Pancreas (tissue), 10 donors: ENCODE data around the gene MLF2. TPM values are rescaled to one million over a fixed set of nuclear protein-coding genes. Genes with fewer than 3 reads are reported as not detected.

ENCODE experiments used
- ATAC-seq, 4 donors: fragments of 200-7000 bp; cut with Tn5 transposase; one replicate each; pipeline versions ENCODE4 v1.8.0 to v1.9.1; 2020; ENCODE audit warnings: mild to moderate bottlenecking in 4 of 4, moderate library complexity in 4 of 4
- DNase-seq, 6 donors: peaks; one replicate each; pipeline ENCODE4 v3.0.0-alpha.2; 2020
- FAIRE-seq: peaks from 2 replicates; lab custom pipeline; 2012; peaks lifted over from hg19 to GRCh38; lab: Jason Lieb, UNC
- H3K27ac ChIP-seq, 4 donors: fragments of 200-600 bp; sonication (generic); 1 replicate in 3 of 4; 2 replicates in 1 of 4; pipeline versions ENCODE4 v1.5.0 to v1.8.0; 2020
- H3K27me3 ChIP-seq, 4 donors: fragments of 200-600 bp; one replicate each; pipeline ENCODE4 v1.8.0; 2021
- H3K36me3 ChIP-seq, 3 donors: fragments of 200-600 bp; sonication (generic) in 1 of 3; one replicate each; pipeline versions ENCODE4 v1.5.0 to v1.8.0; 2020 to 2021
- H3K4me1 ChIP-seq, 3 donors: fragments of 200-600 bp; one replicate each; pipeline ENCODE4 v1.8.0; 2021
- H3K4me3 ChIP-seq, 4 donors: fragments of 200-600 bp; sonication (generic) in 2 of 4; one replicate each; pipeline versions ENCODE4 v1.5.0 to v1.8.0; 2020 to 2021
- H3K9me3 ChIP-seq, 4 donors: fragments of 200-600 bp; one replicate each; pipeline ENCODE4 v1.8.0; 2021
- CTCF ChIP-seq, 4 donors: fragments of 200-600 bp; sonication (generic) in 3 of 4; IDR thresholded peaks; one replicate each; pipeline versions ENCODE4 v1.5.0 to v1.8.0; 2021; ENCODE audit warnings: antibody characterized with exemption in 4 of 4
- WGBS, 2 donors: extraction: QIAGEN DNeasy Blood & Tissue Kit; methylation state at CpG; one replicate each; pipeline ENCODE4 v1.1.7; 2013; 5-methylcytosine and 5-hydroxymethylcytosine counted together
- intact Hi-C, 3 donors: fragments of 100-400 bp; cut with DNase I; formaldehyde crosslinking; loops; one replicate each; pipeline versions ENCODE4 v1.11.1 to v1.14.2; 2022
- polyA plus RNA-seq, 2 donors: library from polyadenylated mRNA; stranded (reverse); fragments of 200-250 nt; gene quantifications; one replicate each; pipeline ENCODE4 v1.2.3, GENCODE V29; 2013
- total RNA-seq, 6 donors: library from RNA; stranded (reverse); fragmentation: NEBNext Ultra II Directional in 4 of 6; extraction: Animal tissue kit (Norgen Biotek cat#: 25700) in 4 of 6; gene quantifications; one replicate each; pipeline versions ENCODE4 v1.2.1 to v1.2.4, GENCODE V29; 2021 to 2023
- donor health status: healthy with polysubstance abuse.
- donor health status: DM: no; HTN: no; CAD: no; lungs with moderate emphysema.
- donor health status: DM: no; HTN: no; CAD: no.
- donor health status: control.
- donor health status: control.
- donor health status: Bipolar disorder and iron deficiency.
- donor health status: DM: yes; HTN: yes; CAD: no.
- donor health status: DM: no; HTN: no; CAD: no.
- donor health status: DM: no; HTN: no; CAD: no.
- donor health status: DM: yes; HTN: yes; CAD: no.

Gene MLF2
- total and polyA plus RNA-seq, 8 donors = 38.5 to 111 (median 60.8) TPM

- intact Hi-C loops = loop anchor here in 1 of 3 donors (5.0 kb wide), 1 partner anchor 46 kb away; no protein-coding TSS in a partner anchor
- Histone ChIP-seq H3K36me3 (no peaks in the 10 kb centered on the region), H3K4me3 (no peak overlapping the region), H3K27me3 (no peaks in the 10 kb centered on the region), H3K4me1 (peaks cover 0 to 3% (median 0%) of the 10 kb centered on the region in 3 donors), H3K9me3 (no peaks in the 10 kb centered on the region), H3K27ac (no peak overlapping the region)
- FAIRE-seq = no peak
- no peak for DNase-seq
- 65 to 68% methylated on average over 10 of the region's 10 CpGs for WGBS, 2 donors
- TF ChIP-seq CTCF (IDR thresholded peaks at IDR 0.05) = no peak
- no peak for ATAC-seq
These were observed 30.1 kb upstream of the MLF2 start for GRCh38 chr12:6782850-6783566.

- peaks cover 0 to 3% (median 0%) of the 10 kb centered on the region in 3 donors for H3K4me1 ChIP-seq
- intact Hi-C loops = loop anchor here in 1 of 3 donors (5.0 kb wide), 1 partner anchor 45 kb away; no protein-coding TSS in a partner anchor
- no peaks in the 10 kb centered on the region for H3K27me3 ChIP-seq
- H3K27ac ChIP-seq = no peak overlapping the region
- no peak overlapping the region for H3K4me3 ChIP-seq
- no peak for FAIRE-seq
- DNase-seq = no peak
- 61 to 70% methylated on average over 6 of the region's 6 CpGs for WGBS, 2 donors
- no peaks in the 10 kb centered on the region for H3K9me3 ChIP-seq
- ATAC-seq = no peak
- no peak for TF ChIP-seq CTCF (IDR thresholded peaks at IDR 0.05)
- no peaks in the 10 kb centered on the region for H3K36me3 ChIP-seq
These were observed 29.2 kb upstream of the MLF2 start for GRCh38 chr12:6782119-6782518.

GRCh38 chr12:6780573-6780972 lies 27.6 kb upstream of the MLF2 start:
- ATAC-seq = no peak
- H3K4me1 ChIP-seq = peaks cover 0 to 4% (median 0%) of the 10 kb centered on the region in 3 donors
- H3K27ac ChIP-seq = no peak overlapping the region
- H3K36me3 ChIP-seq = no peaks in the 10 kb centered on the region
- DNase-seq = no peak
- H3K9me3 ChIP-seq = no peaks in the 10 kb centered on the region
- no peak overlapping the region for H3K4me3 ChIP-seq
- no peak for TF ChIP-seq CTCF (IDR thresholded peaks at IDR 0.05)
- 80 to 90% methylated on average over 6 of the region's 6 CpGs for WGBS, 2 donors
- no peak for FAIRE-seq
- no peaks in the 10 kb centered on the region for H3K27me3 ChIP-seq
- intact Hi-C loops = loop anchor here in 1 of 3 donors (5.0 kb wide), 1 partner anchor 43 kb away; no protein-coding TSS in a partner anchor

- Histone ChIP-seq H3K4me1 (peaks cover 0 to 6% (median 0%) of the 10 kb centered on the region in 3 donors), H3K27me3 (no peaks in the 10 kb centered on the region), H3K36me3 (no peaks in the 10 kb centered on the region), H3K4me3 (no peak overlapping the region), H3K27ac (no peak overlapping the region), H3K9me3 (no peaks in the 10 kb centered on the region)
- no peak for TF ChIP-seq CTCF (IDR thresholded peaks at IDR 0.05)
- FAIRE-seq (no peak), DNase-seq (no peak), ATAC-seq (no peak)
- intact Hi-C loops = loop anchor here in 1 of 3 donors (5.0 kb wide), 1 partner anchor 43 kb away; no protein-coding TSS in a partner anchor
- WGBS, 2 donors = 68 to 74% methylated on average over 6 of the region's 6 CpGs
These were observed 26.9 kb upstream of the MLF2 start for GRCh38 chr12:6779708-6780432.
